C4-2B (cell line): Measurements from ENCODE around the gene UBQLN3.

ENCODE experiments used
- ZFX ChIP-seq: fragments of 450-650 bp; IDR thresholded peaks from 2 replicates; pipeline ENCODE4 v1.6.1; 2017
- TF ChIP-seq, protein P1 (sequence below): fragments of 450-650 bp; conservative IDR thresholded peaks from 2 replicates; pipeline ENCODE4 v1.5.1; 2017; ENCODE audit warnings: mild to moderate bottlenecking

DNA sequence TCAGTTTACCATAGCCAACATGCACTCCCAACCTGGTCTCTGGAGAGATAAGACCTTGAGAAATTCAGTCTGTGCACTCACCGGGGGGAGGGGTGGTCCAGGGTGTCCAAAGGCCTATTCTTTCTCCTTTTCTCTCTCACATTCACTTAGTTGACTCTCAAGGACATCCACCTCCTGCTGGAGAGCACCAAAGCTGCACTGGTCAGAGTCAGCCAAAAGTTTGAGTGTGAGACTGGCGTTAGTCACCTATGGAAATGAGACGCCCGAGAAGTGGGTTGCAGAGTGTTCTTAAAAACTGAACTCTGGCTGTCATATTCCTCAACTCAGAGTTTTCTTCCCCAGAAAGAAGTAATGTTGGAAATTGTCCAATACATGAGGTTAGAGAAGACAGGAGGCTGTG, 11.8 kb upstream of the UBQLN3 start:
- TF ChIP-seq, protein P1, sequence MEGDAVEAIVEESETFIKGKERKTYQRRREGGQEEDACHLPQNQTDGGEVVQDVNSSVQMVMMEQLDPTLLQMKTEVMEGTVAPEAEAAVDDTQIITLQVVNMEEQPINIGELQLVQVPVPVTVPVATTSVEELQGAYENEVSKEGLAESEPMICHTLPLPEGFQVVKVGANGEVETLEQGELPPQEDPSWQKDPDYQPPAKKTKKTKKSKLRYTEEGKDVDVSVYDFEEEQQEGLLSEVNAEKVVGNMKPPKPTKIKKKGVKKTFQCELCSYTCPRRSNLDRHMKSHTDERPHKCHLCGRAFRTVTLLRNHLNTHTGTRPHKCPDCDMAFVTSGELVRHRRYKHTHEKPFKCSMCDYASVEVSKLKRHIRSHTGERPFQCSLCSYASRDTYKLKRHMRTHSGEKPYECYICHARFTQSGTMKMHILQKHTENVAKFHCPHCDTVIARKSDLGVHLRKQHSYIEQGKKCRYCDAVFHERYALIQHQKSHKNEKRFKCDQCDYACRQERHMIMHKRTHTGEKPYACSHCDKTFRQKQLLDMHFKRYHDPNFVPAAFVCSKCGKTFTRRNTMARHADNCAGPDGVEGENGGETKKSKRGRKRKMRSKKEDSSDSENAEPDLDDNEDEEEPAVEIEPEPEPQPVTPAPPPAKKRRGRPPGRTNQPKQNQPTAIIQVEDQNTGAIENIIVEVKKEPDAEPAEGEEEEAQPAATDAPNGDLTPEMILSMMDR = no peak
- TF ChIP-seq ZFX = no peak
